SK-N-SH (cell line): ENCODE results near the gene CDK15. TPM values are rescaled to one million over a fixed set of nuclear protein-coding genes. Genes with fewer than 3 reads are reported as not detected.

Source experiments
- CTCF ChIP-seq: fragments of 200-600 bp; sonication (generic); IDR thresholded peaks from 2 replicates; pipeline ENCODE4 v1.6.1; 2017; ENCODE audit warnings: antibody characterized with exemption, mild to moderate bottlenecking, moderate library complexity
- EP300 ChIP-seq, 2 experiments: IDR thresholded peaks; 2 replicates each; pipeline versions ENCODE4 v1.4.0 to v1.6.1; 2012; ENCODE audit warnings: borderline replicate concordance in 1 of 2, low read depth in 1 of 2, low read length in 1 of 2
- EZH2phosphoT487 ChIP-seq: fragments of 200-600 bp; sonication (generic); IDR thresholded peaks from 2 replicates; pipeline ENCODE4 v1.6.1; 2017; ENCODE audit warnings: low read depth, mixed run types, mild to moderate bottlenecking, antibody characterized with exemption, moderate library complexity, borderline replicate concordance
- FOXJ3 ChIP-seq: sonication (generic); formaldehyde crosslinking; IDR thresholded peaks from 2 replicates; pipeline ENCODE4 v1.5.1; 2020; ENCODE audit warnings: mild to moderate bottlenecking, missing genetic modification reagents
- FOXM1 ChIP-seq: IDR thresholded peaks from 2 replicates; pipeline ENCODE4 v1.4.0; 2012; ENCODE audit warnings: low read depth, mild to moderate bottlenecking
- GABPA ChIP-seq: IDR thresholded peaks from 2 replicates; pipeline ENCODE4 v1.4.0; 2012; ENCODE audit warnings: low read depth, mild to moderate bottlenecking
- GATA2 ChIP-seq: sonication (generic); formaldehyde crosslinking; IDR thresholded peaks from 2 replicates; pipeline ENCODE4 v1.5.0; 2020; ENCODE audit warnings: mild to moderate bottlenecking, missing genetic modification reagents
- JUND ChIP-seq: IDR thresholded peaks from 2 replicates; pipeline ENCODE4 v1.4.0; 2012
- MAX ChIP-seq: IDR thresholded peaks from 2 replicates; pipeline ENCODE4 v1.4.0; 2012; ENCODE audit warnings: low read depth
- NFIC ChIP-seq: IDR thresholded peaks from 2 replicates; pipeline ENCODE4 v1.4.0; 2012; ENCODE audit warnings: borderline replicate concordance
- NRF1 ChIP-seq: IDR thresholded peaks from 2 replicates; pipeline ENCODE4 v1.6.1; 2012; ENCODE audit warnings: low read depth, mild to moderate bottlenecking, low read length
- RAD21 ChIP-seq: IDR thresholded peaks from 2 replicates; pipeline ENCODE4 v1.6.1; 2012; ENCODE audit warnings: mild to moderate bottlenecking, low read length
- RFX5 ChIP-seq: IDR thresholded peaks from 2 replicates; pipeline ENCODE4 v1.6.1; 2012; ENCODE audit warnings: mild to moderate bottlenecking, improper control_type of control experiment, low read length
- RXRA ChIP-seq: IDR thresholded peaks from 2 replicates; pipeline ENCODE4 v1.4.0; 2012; ENCODE audit warnings: low read depth, mild to moderate bottlenecking, borderline replicate concordance
- TAF1 ChIP-seq: IDR thresholded peaks from 2 replicates; pipeline ENCODE4 v1.6.1; 2012; ENCODE audit warnings: low read depth, mild to moderate bottlenecking, low read length, moderate library complexity, borderline replicate concordance
- polyA plus RNA-seq, 3 experiments: library from polyadenylated mRNA; depleted of rRNA; stranded (reverse); fragments of >200 nt; gene quantifications; 2 replicates each; pipeline ENCODE4 v1.2.3, GENCODE V29; 2012
- TF ChIP-seq, protein P1 (sequence below): IDR thresholded peaks from 2 replicates; pipeline ENCODE4 v1.6.1; 2012; ENCODE audit warnings: mild to moderate bottlenecking, low read depth, low read length, moderate library complexity

The CDK15 gene
- polyA plus RNA-seq, 1 of the 3 experiments (the other 2 are of a cell fraction): 1.8 TPM

- TF ChIP-seq RXRA (no peak), FOXJ3 (CRISPR knock-in tag) (no peak), MAX (no peak; the same call in 1 of the 2 replicates), EZH2phosphoT487 (no peak), GABPA (no peak), JUND (0 out of 2 replicates have a peak, but pooled peaks have one; percentile 4), RFX5 (peak; percentile 48), EP300 (IDR thresholded peaks at IDR 0.05; ENCODE audit: borderline replicate concordance in 1 of 2, low read depth in 1 of 2, low read length in 1 of 2) (no peak), NRF1 (no peak), FOXM1 (no peak), RAD21 (no peak), TAF1 (peak; percentile 79), NFIC (no peak; the same call in 1 of the 2 replicates), GATA2 (CRISPR knock-in tag) (no peak), CTCF (no peak)
- TF ChIP-seq, protein P1, sequence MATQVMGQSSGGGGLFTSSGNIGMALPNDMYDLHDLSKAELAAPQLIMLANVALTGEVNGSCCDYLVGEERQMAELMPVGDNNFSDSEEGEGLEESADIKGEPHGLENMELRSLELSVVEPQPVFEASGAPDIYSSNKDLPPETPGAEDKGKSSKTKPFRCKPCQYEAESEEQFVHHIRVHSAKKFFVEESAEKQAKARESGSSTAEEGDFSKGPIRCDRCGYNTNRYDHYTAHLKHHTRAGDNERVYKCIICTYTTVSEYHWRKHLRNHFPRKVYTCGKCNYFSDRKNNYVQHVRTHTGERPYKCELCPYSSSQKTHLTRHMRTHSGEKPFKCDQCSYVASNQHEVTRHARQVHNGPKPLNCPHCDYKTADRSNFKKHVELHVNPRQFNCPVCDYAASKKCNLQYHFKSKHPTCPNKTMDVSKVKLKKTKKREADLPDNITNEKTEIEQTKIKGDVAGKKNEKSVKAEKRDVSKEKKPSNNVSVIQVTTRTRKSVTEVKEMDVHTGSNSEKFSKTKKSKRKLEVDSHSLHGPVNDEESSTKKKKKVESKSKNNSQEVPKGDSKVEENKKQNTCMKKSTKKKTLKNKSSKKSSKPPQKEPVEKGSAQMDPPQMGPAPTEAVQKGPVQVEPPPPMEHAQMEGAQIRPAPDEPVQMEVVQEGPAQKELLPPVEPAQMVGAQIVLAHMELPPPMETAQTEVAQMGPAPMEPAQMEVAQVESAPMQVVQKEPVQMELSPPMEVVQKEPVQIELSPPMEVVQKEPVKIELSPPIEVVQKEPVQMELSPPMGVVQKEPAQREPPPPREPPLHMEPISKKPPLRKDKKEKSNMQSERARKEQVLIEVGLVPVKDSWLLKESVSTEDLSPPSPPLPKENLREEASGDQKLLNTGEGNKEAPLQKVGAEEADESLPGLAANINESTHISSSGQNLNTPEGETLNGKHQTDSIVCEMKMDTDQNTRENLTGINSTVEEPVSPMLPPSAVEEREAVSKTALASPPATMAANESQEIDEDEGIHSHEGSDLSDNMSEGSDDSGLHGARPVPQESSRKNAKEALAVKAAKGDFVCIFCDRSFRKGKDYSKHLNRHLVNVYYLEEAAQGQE: no peak
These were observed 25.5 kb upstream of the CDK15 start, which contains the start of gene ALS2 (continued) for GRCh38 chr2:201780674-201781493.
